HG03064 (cell line): ENCODE results near the gene NCAPH2.

Experiments
- ATAC-seq: cut with Tn5 transposase; IDR thresholded peaks from one replicate; pipeline ENCODE4 v1.9.1; 2021; ENCODE audit warnings: low read depth; ENCODE audit not compliant: unreplicated experiment

The NCAPH2 gene

GRCh38 chr22:50507991-50508884 lies at the start of gene NCAPH2:
Gene NCAPH2, plus strand, starts transcription at chr22:50508224. Its CDS starts 114 bp downstream, at chr22:50508338.
- ATAC-seq: no peak

GRCh38 chr22:50459016-50459415 lies 49.0 kb upstream of the NCAPH2 start:
- ATAC-seq: no peak

GRCh38 chr22:50459496-50460140 lies 48.4 kb upstream of the NCAPH2 start:
- no peak for ATAC-seq

GRCh38 chr22:50460938-50461337 lies 47.1 kb upstream of the NCAPH2 start:
- ATAC-seq: no peak

GRCh38 chr22:50461536-50461935 lies 46.5 kb upstream of the NCAPH2 start:
- ATAC-seq: no peak

- ATAC-seq: no peak
Measured at GRCh38 chr22:50461979-50462540, 46.0 kb upstream of the NCAPH2 start.

- no peak for ATAC-seq
Measured at GRCh38 chr22:50463188-50463900, 44.7 kb upstream of the NCAPH2 start.

GRCh38 chr22:50464451-50464850 lies 43.6 kb upstream of the NCAPH2 start:
- no peak for ATAC-seq

GRCh38 chr22:50465066-50465930 lies 42.7 kb upstream of the NCAPH2 start:
- ATAC-seq: no peak

GRCh38 chr22:50467341-50467740 lies 40.7 kb upstream of the NCAPH2 start:
- no peak for ATAC-seq

GRCh38 chr22:50467773-50468440 lies 40.1 kb upstream of the NCAPH2 start:
- ATAC-seq: no peak

GRCh38 chr22:50468626-50469025 lies 39.4 kb upstream of the NCAPH2 start:
- ATAC-seq: no peak

- ATAC-seq: peak; percentile 48
Measured at GRCh38 chr22:50469377-50470305, 38.4 kb upstream of the NCAPH2 start.

GRCh38 chr22:50470491-50470890 lies 37.5 kb upstream of the NCAPH2 start:
- ATAC-seq: no peak

GRCh38 chr22:50471197-50471847 lies 36.7 kb upstream of the NCAPH2 start:
- no peak for ATAC-seq

GRCh38 chr22:50471962-50472361 lies 36.1 kb upstream of the NCAPH2 start:
- ATAC-seq: no peak

- ATAC-seq: no peak
Measured at GRCh38 chr22:50473088-50473487, 34.9 kb upstream of the NCAPH2 start.
